Right hindlimb (tissue), 1 donor: ENCODE data around the gene CCDC18.
A peak's percentile ranks its signal among the peaks of the same experiment; 100 is the strongest.
"Not testable (repeated sequence)": the region's sequence is repeated elsewhere in the genome, so short reads cannot be mapped to it uniquely, and the experiment has no call there.

ENCODE experiments used
- DNase-seq: peaks from one replicate; pipeline ENCODE4 v3.0.0-alpha.2; 2018

CCDC18 gene

DNA sequence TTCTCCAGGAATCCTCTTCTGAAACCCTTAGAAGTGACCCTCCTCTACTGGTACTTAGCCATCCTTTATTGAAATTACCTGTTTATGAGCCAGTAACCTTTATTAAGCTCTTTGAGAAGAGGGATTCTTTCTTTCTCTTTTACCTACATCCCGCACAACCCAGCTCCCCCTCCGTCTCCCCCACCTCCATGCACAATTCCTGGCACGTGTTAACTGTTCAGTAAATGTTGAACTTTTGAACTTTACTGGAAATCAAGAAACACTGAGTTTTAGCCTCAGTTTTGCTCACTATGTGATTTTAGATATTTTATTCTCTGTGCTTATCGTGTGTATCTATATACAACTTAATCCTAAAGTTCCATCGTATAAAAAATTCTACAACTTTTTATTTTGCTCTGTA, 2.1 kb upstream of the CCDC18 start:
- no peak for DNase-seq

DNA sequence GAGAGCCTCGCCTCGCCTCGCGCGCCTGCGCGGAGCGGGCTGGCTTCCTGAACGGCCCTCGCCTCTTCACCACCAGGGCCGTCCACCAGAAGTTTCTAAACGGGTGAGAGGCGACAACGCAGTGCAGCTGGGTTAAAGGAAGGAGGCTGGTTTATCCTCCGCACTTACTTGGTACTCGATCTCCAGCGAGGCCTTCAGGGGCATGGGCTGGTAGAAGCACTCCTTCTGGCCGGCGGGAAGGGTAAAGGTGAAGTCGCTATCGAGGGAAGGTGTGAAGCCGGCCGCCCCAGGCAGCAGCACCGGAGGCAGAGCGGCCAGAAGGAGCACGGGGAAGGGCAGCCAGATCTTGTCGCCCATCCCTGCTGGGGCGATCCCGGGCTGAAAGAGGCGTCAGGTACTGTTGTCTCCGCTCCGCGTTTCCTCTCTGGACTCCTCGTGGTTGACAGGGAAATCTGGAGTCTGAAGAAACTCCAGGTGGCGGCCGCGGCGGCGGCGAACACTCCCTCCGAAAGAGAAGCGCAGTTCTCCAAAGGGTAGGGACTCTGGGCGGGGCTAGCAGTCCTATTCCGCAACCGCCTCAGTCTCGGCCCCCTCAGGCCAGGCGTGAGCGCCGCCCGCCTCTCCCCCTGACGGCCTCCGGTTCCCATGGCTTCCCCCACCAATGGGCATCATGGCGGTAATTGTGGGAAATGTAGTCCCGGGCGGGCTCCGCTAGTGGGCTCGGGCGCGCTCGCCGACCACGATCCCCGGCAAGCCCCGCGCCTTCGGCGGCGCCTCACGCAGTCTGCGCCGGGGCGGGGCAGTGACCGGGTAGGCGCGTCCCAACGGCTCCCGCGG, 420 bp upstream of the CCDC18 start, which contains the start of gene TMED5:
Gene TMED5, minus strand, starts transcription at position 528 of the 837 bp plus-strand sequence. Its CDS starts 171 bp downstream, at position 357.
- DNase-seq, result peak; percentile 100

GRCh38 chr1:93186667-93187066, 6.1 kb downstream of the CCDC18 start:
- DNase-seq, result no peak

DNA sequence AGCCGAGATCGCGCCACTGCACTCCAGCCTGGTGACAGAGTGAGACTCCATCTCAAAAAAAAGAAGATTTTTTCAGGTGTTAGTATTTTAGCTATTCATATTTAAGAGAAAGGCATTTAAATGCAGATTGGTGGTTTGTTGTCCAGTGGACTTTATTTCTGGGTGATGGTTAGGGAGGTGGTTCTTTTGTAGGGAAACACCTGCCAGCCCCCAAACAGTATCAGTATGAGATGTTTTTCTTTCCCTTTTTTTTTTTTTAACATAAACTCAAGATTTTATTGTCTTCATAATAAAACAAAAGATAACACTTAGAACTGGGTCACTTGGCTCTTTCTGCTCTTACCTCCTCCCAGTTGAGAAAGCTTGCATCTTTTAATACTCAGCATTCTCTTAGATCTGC, 9.9 kb downstream of the CCDC18 start:
- no peak for DNase-seq

DNA sequence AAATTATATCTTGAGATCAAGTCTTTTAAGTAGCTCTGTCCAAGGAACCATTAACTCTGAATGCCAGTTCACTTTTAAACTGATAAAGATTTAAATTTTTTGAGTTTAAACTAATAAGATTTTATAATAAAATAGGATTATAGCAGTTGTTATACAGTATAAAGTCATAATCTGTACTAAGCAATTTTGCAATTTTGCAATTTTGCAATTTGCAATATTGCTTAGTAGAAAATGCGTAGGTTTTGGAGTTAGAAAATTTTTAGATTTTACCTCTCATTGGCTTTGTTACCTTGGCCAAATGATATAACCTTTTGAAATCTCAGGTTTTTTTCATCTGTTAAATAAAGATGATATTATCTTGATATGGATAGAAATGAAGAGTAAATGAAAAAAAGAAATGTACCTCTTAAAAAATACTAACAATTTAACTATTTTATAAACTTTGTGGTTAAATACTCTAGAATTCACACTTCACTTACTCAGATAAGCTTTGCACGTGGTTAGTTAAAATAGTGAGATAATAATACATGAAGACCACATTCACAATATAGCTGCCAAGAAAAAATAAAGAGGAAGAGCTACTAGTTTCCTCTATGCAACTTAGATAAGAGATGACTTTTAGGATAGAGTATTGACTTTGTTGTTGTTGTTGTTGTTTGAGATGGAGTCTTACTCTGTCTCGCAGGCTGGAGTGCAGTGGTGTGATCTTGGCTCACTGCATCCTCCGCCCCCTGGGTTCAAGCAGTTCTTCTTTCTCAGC, 13.9 kb downstream of the CCDC18 start:
- DNase-seq, result no peak

DNA sequence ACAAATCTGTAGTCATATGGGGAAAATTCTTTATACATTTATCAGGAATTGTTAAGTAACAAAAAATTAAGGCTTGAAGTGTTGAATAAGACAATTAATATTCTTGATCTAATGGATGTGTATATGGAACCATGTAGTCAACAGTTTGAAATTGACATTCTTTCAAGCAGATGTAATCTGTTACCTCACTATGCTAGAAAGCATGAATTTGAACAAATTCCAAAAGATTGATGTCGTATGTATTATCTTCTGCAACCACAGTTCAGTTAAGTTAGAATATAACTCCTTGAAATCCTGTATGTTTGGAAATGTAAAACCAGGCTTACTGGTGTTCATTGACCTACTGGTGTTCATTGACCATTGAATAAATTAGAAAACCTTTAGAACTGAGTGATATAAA, 16.1 kb downstream of the CCDC18 start:
- DNase-seq, result no peak

DNA sequence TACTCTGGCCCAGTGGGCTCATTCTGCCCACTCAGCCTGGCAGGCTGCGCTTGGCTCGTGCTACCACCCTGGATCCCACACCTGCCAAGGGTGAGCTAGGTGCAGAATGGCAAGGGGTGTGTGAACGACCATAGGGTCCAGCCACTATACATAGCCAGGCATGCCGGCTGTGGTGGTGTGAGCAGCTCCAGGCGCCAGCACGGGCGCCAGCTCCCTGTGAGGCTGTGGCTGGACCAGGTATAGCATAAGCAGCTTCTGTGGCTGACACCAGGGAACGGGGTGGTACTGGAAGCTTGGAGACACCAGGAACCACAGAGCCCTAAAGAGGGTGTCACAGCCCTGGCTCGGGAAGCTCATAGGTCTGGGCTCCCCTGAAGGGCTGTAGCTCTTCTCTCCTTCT, 18.6 kb downstream of the CCDC18 start:
- no peak for DNase-seq

- DNase-seq, result no peak
Measured at GRCh38 chr1:93200086-93200620, 19.6 kb downstream of the CCDC18 start.

DNA sequence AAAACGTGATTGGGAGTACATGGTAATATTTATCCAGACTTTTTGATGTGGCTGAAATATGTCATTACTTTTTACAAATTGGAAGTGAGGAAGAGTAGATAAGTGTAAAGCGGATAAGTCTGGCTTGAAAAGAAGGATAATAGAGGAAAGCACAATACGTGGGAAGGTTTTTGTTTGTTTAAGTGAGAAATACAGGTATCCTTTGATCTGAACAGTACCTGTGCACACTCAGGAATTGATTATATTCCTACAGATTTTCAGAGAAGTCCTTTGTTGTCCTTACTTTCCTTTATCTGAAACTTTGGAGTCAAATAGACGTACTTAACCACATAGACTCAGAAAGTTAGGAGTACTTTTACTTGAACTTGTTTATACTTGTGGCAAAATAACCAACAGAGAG, 20.2 kb downstream of the CCDC18 start:
- DNase-seq, result no peak

GRCh38 chr1:93205892-93206566, 25.5 kb downstream of the CCDC18 start:
- no peak for DNase-seq

DNA sequence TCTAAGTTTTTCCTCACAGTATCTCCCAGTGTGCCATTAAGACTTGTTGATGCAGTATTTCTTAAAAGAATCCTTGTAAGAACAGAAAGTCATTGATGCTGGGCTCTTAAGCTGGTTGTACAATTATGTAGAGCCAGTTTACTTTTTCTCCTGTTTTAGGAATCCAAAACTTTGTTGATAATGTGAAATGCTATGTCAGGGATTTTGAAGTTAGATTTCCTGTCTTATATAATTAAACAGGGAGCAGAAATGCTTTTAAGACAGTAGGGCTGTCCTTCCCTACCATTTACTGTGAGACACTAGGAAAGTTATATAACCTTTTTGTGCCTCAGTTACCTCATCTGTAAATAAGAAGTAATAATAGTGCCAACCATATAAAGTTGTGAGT, 26.0 kb downstream of the CCDC18 start:
- no peak for DNase-seq

GRCh38 chr1:93207211-93207610, 26.7 kb downstream of the CCDC18 start:
- no peak for DNase-seq

DNA sequence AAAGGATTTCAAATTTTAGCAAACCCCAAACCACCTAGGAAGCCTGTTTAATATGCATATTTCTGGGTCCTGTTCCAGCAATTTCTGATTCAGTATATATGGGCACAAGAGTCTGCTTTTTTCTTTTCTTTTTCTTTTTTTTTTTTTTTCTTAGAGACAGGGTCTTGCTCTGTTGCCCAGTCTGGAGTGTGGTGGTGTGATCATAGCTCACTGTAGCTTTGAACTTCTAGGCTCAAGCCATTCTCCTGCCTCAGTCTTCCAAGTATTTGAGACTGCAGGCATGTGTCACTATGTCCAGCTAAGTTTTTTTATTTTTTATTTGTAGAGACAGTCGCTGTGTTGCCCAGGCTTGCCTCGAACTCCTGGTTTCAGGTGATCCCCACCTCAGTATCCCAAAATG, 34.8 kb downstream of the CCDC18 start:
- DNase-seq, result no peak

GRCh38 chr1:93219443-93219842, 38.9 kb downstream of the CCDC18 start:
- no peak for DNase-seq

DNA sequence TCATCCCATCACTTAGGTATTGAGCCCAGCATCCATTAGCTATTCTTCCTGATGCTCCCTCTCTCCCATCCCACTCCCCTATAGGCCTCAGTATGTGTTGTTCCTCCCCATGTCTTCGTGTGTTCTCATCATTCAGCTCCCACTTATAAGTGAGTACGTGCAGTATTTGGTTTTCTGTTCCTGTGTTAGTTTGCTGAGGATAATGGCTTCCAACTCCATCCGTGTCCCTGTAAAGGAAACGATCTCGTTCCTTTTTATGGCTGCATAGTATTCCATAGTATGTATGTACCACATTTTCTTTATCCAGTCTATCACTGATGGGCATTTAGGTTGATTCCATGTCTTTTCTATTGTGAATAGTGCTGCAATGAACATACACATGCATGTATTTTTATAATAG, 40.2 kb downstream of the CCDC18 start:
- not testable (repeated sequence) for DNase-seq

GRCh38 chr1:93221913-93222312, 41.4 kb downstream of the CCDC18 start:
- no peak for DNase-seq

DNA sequence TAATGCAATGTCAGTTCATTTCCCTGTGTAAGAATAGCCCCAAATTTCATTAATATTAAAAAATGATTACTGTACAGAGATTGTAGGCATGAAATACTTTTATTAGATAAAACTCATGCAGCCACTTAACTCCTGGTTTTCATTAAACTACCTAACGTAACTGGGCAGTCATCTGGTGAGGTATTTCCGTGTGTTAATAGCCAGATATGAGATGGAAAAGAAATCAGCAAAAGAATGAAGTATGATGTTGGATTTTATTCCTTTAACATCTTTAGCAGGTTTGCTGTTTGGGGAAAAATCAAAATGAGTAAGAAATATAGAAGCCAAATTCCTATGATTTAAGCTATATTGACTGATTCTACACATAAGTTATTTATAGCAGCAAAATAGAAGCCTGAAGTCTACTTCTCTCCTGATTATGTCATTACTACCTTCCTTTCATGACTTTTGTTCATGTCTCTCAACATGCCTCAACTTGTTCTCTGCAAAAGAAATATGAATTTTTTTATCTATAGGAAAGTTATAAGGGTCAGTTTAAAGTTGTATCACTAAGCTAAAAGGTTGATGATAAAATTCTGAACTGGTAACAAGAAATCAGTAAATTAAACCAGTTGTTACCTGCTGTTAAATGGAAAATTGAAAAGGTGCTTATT, 42.6 kb downstream of the CCDC18 start:
- DNase-seq, result no peak

- DNase-seq, result no peak
Measured at GRCh38 chr1:93235261-93235660, 54.7 kb downstream of the CCDC18 start.

- DNase-seq, result no peak
Measured at GRCh38 chr1:93237021-93237420, 56.5 kb downstream of the CCDC18 start.

DNA sequence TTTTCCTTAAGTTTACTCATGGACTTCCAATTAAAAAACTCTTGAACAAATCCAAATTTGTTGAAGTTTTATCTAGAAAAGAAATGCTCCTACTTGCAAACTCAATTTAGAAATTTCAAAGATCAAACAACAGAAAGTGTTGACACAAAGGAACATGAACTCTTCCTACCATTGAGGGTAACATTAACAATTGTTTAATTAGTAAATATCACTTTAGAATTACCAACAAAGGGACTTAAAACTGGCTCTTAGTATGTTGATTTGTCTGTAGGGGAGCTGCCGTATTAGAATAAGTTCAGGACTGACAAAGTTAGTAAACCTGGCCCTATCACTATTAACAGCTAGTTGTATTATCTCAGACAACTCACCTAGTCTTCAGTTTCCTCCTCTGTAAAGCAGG, 57.9 kb downstream of the CCDC18 start:
- no peak for DNase-seq

GRCh38 chr1:93239863-93240262, 59.3 kb downstream of the CCDC18 start:
- no peak for DNase-seq

- not testable (repeated sequence) for DNase-seq
Measured at GRCh38 chr1:93243233-93243632, 62.7 kb downstream of the CCDC18 start.
